ENCODE results near the gene TMEM38B. TPM values are rescaled to one million over a fixed set of nuclear protein-coding genes. Genes with fewer than 3 reads are reported as not detected.
A peak's percentile ranks its signal among the peaks of the same experiment; 100 is the strongest.
"Not testable (repeated sequence)": the region's sequence is repeated elsewhere in the genome, so short reads cannot be mapped to it uniquely, and the experiment has no call there.

The TMEM38B gene
- total and polyA plus RNA-seq, 7 donors, result 33.9 to 129 (median 69.8) TPM

- H3K9me3 ChIP-seq, result peaks cover 4% of the 10 kb centered on the region
- TF ChIP-seq CTCF (IDR thresholded peaks at IDR 0.05), result no peak
- no peaks in the 10 kb centered on the region for H3K27me3 ChIP-seq (ENCODE audit: insufficient read depth in 3 of 3, low read length in 2 of 3)
- 86 to 100% (median 97%) methylated on average over 4 of the region's 4 CpGs for WGBS, 3 donors
- H3K36me3 ChIP-seq (ENCODE audit: insufficient read depth in 1 of 2, low read depth in 1 of 2), result peaks cover 0 to 55% of the 10 kb centered on the region in 2 donors
- no peak overlapping the region for H3K4me3 ChIP-seq
- no peak for DNase-seq
- H3K4me1 ChIP-seq, result peaks cover 4% of the 10 kb centered on the region
- intact Hi-C loops (cut with DNase I), result no loop called here
- ATAC-seq, result no peak
- H3K27ac ChIP-seq, result no peak overlapping the region
Measured at GRCh38 chr9:105751761-105752160, 57.4 kb downstream of the TMEM38B start.

- no peak overlapping the region for H3K27ac ChIP-seq
- peaks cover 0 to 27% of the 10 kb centered on the region in 2 donors for H3K36me3 ChIP-seq (ENCODE audit: insufficient read depth in 1 of 2, low read depth in 1 of 2)
- intact Hi-C loops (cut with DNase I), result no loop called here
- no peak overlapping the region for H3K4me3 ChIP-seq
- ATAC-seq, result peak in 3 of 4 donors; percentile 62 to 69 (median 66)
- peaks cover 4% of the 10 kb centered on the region for H3K4me1 ChIP-seq
- WGBS, 3 donors, result 75 to 88% (median 81%) methylated on average over 12 of the region's 12 CpGs
- H3K27me3 ChIP-seq (ENCODE audit: insufficient read depth in 3 of 3, low read length in 2 of 3), result no peaks in the 10 kb centered on the region
- TF ChIP-seq CTCF (IDR thresholded peaks at IDR 0.05), result no peak
- peaks cover 4% of the 10 kb centered on the region for H3K9me3 ChIP-seq
- DNase-seq, result no peak
Measured at GRCh38 chr9:105757496-105758251, 63.3 kb downstream of the TMEM38B start.

- no peak overlapping the region for H3K4me3 ChIP-seq
- ATAC-seq (no peak), DNase-seq (no peak)
- no peak for TF ChIP-seq CTCF (IDR thresholded peaks at IDR 0.05)
- peaks cover 0 to 18% of the 10 kb centered on the region in 2 donors for H3K36me3 ChIP-seq (ENCODE audit: insufficient read depth in 1 of 2, low read depth in 1 of 2)
- no peak overlapping the region for H3K27ac ChIP-seq
- intact Hi-C loops (cut with DNase I), result no loop called here
- H3K27me3 ChIP-seq (ENCODE audit: insufficient read depth in 3 of 3, low read length in 2 of 3), result no peaks in the 10 kb centered on the region
- no peaks in the 10 kb centered on the region for H3K9me3 ChIP-seq
- peaks cover 4% of the 10 kb centered on the region for H3K4me1 ChIP-seq
- WGBS, 3 donors, result 95 to 97% (median 96%) methylated on average over 8 of the region's 8 CpGs
Measured at GRCh38 chr9:105760053-105760452, 65.7 kb downstream of the TMEM38B start.

GRCh38 chr9:105782561-105783494, 88.5 kb downstream of the TMEM38B start:
- H3K36me3 ChIP-seq (ENCODE audit: insufficient read depth in 1 of 2, low read depth in 1 of 2); H3K4me1 ChIP-seq; H3K27me3 ChIP-seq (ENCODE audit: insufficient read depth in 3 of 3, low read length in 2 of 3); H3K4me3 ChIP-seq; H3K9me3 ChIP-seq; H3K27ac ChIP-seq; intact Hi-C loops (cut with DNase I); ATAC-seq; DNase-seq: not testable (repeated sequence)
- WGBS, 3 donors, result 93 to 97% (median 94%) methylated on average over 11 to 22 of the region's 27 CpGs

- WGBS, 3 donors, result 77 to 92% (median 90%) methylated on average over 5 to 6 of the region's 6 CpGs
- intact Hi-C loops (cut with DNase I), result not testable (repeated sequence)
Measured at GRCh38 chr9:105783495-105783872, 89.1 kb downstream of the TMEM38B start.

GRCh38 chr9:105786796-105787195, 92.5 kb downstream of the TMEM38B start:
- intact Hi-C loops (cut with DNase I); H3K27ac ChIP-seq; H3K36me3 ChIP-seq (ENCODE audit: insufficient read depth in 1 of 2, low read depth in 1 of 2); H3K4me1 ChIP-seq; H3K4me3 ChIP-seq; H3K27me3 ChIP-seq (ENCODE audit: insufficient read depth in 3 of 3, low read length in 2 of 3); DNase-seq; ATAC-seq: not testable (repeated sequence)
- WGBS, 3 donors, result 82 to 94% (median 92%) methylated on average over 2 of the region's 2 CpGs
- H3K9me3 ChIP-seq, result peaks cover 20% of the 10 kb centered on the region

More at GRCh38 chr9:105783495-105783872, 89.1 kb downstream of the TMEM38B start:
- not testable (repeated sequence) for H3K4me1 ChIP-seq; H3K36me3 ChIP-seq (ENCODE audit: insufficient read depth in 1 of 2, low read depth in 1 of 2); DNase-seq; H3K27ac ChIP-seq; H3K27me3 ChIP-seq (ENCODE audit: insufficient read depth in 3 of 3, low read length in 2 of 3); H3K9me3 ChIP-seq; H3K4me3 ChIP-seq
- ATAC-seq, result peak in 1 of 4 donors; percentile 26

Data from psoas muscle (tissue), 8 donors.